Esophagus squamous epithelium (tissue), 5 donors: ENCODE measurements around the gene HEXIM1. TPM values are rescaled to one million over a fixed set of nuclear protein-coding genes. Genes with fewer than 3 reads are reported as not detected.
A peak's percentile ranks its signal among the peaks of the same experiment; 100 is the strongest.

Source experiments
- DNase-seq: peaks from one replicate; lab custom pipeline; 2025; lab: John Stamatoyannopoulos, UW
- H3K27ac ChIP-seq, 4 donors: fragments of 200-600 bp; sonication (generic); one replicate each; pipeline ENCODE4 v1.5.1; 2016 to 2019; ENCODE audit warnings: mild to moderate bottlenecking in 1 of 4
- H3K27me3 ChIP-seq, 4 donors: fragments of 200-600 bp; sonication (generic); 1 replicate in 3 of 4; 2 replicates in 1 of 4; pipeline versions ENCODE4 v1.5.1 to v1.6.0; 2017 to 2021; ENCODE audit warnings: antibody characterized with exemption in 1 of 4
- H3K36me3 ChIP-seq, 3 donors: fragments of 200-600 bp; sonication (generic); one replicate each; pipeline ENCODE4 v1.5.1; 2016 to 2019
- H3K4me1 ChIP-seq, 3 donors: fragments of 200-600 bp; sonication (generic); one replicate each; pipeline ENCODE4 v1.5.1; 2017 to 2019
- H3K4me3 ChIP-seq, 4 donors: fragments of 200-600 bp; sonication (generic); 1 replicate in 3 of 4; 2 replicates in 1 of 4; pipeline ENCODE4 v1.5.1; 2016 to 2019; ENCODE audit warnings: mild to moderate bottlenecking in 2 of 4, moderate library complexity in 1 of 4
- H3K9me3 ChIP-seq, 3 donors: fragments of 200-600 bp; sonication (generic); one replicate each; pipeline ENCODE4 v1.5.1; 2016 to 2019
- CTCF ChIP-seq, 6 experiments: fragments of 450-650 bp in 4 of 6; fragments of 200-600 bp in 2 of 6; sonication (generic) in 2 of 6; IDR thresholded peaks; one replicate each; pipeline ENCODE4 v1.5.1; 2016 to 2019; ENCODE audit warnings: antibody characterized with exemption in 6 of 6, mild to moderate bottlenecking in 4 of 6, moderate library complexity in 4 of 6
- POLR2A ChIP-seq, 4 donors: fragments of 450-650 bp; IDR thresholded peaks; one replicate each; pipeline ENCODE4 v1.6.1; 2017; ENCODE audit warnings: antibody characterized with exemption in 4 of 4, mild to moderate bottlenecking in 4 of 4, moderate library complexity in 3 of 4
- WGBS, 2 donors: methylation state at CpG; one replicate each; pipeline ENCODE4 v1.1.5; 2018; 5-methylcytosine and 5-hydroxymethylcytosine counted together
- intact Hi-C: fragments of 100-400 bp; cut with DNase I; formaldehyde crosslinking; loops from one replicate; pipeline ENCODE4 v1.15.0; 2022
- total RNA-seq, 4 donors: library from RNA; depleted of rRNA; stranded (reverse); fragments of >200 nt; gene quantifications; one replicate each; pipeline ENCODE4 v1.1.0, GENCODE V29; 2016
- donor health status: DM: yes; HTN: yes; CAD: no.

The HEXIM1 gene
- total RNA-seq, 4 donors from 2014 or later: 19.8 to 28.4 (median 25.3) TPM

- WGBS, 2 donors: 52 to 64% methylated on average over 3 to 5 of the region's 5 CpGs
- Histone ChIP-seq H3K36me3 (peaks cover 35 to 81% (median 63%) of the 10 kb centered on the region in 3 donors), H3K9me3 (no peaks in the 10 kb centered on the region), H3K4me1 (peaks cover 0 to 74% (median 18%) of the 10 kb centered on the region in 3 donors), H3K27ac (peak overlapping the region; percentile 7 to 46 (median 18)), H3K4me3 (no peak overlapping the region), H3K27me3 (no peaks in the 10 kb centered on the region)
- no peak for DNase-seq
- intact Hi-C loops: no loop called here
- TF ChIP-seq CTCF (IDR thresholded peaks at IDR 0.05) (no peak), POLR2A (IDR thresholded peaks at IDR 0.05) (no peak)
These were observed 41.7 kb upstream of the HEXIM1 start for GRCh38 chr17:45106582-45106981.

GRCh38 chr17:45107293-45108010 lies 40.8 kb upstream of the HEXIM1 start:
- Histone ChIP-seq H3K36me3 (peaks cover 35 to 76% (median 59%) of the 10 kb centered on the region in 3 donors), H3K4me3 (no peak overlapping the region), H3K27me3 (no peaks in the 10 kb centered on the region), H3K4me1 (peaks cover 0 to 74% (median 11%) of the 10 kb centered on the region in 3 donors), H3K27ac (peak overlapping the region; percentile 9 to 46 (median 37)), H3K9me3 (no peaks in the 10 kb centered on the region)
- intact Hi-C loops: no loop called here
- no peak for TF ChIP-seq CTCF (IDR thresholded peaks at IDR 0.05)
- TF ChIP-seq POLR2A (IDR thresholded peaks at IDR 0.05): no peak
- 59 to 71% methylated on average over 6 to 9 of the region's 13 CpGs for WGBS, 2 donors
- DNase-seq: no peak

- no peaks in the 10 kb centered on the region for H3K27me3 ChIP-seq
- H3K9me3 ChIP-seq: no peaks in the 10 kb centered on the region
- DNase-seq: no peak
- H3K4me1 ChIP-seq: peaks cover 0 to 70% (median 8%) of the 10 kb centered on the region in 3 donors
- TF ChIP-seq POLR2A (IDR thresholded peaks at IDR 0.05) (no peak), CTCF (IDR thresholded peaks at IDR 0.05) (no peak)
- peak overlapping the region in 3 of 4 donors; percentile 35 to 44 (median 39) for H3K27ac ChIP-seq
- intact Hi-C loops: no loop called here
- peaks cover 31 to 76% (median 53%) of the 10 kb centered on the region in 3 donors for H3K36me3 ChIP-seq
- 33 to 96% methylated on average over 2 to 4 of the region's 9 CpGs for WGBS, 2 donors
- no peak overlapping the region for H3K4me3 ChIP-seq
These were observed 40.2 kb upstream of the HEXIM1 start for GRCh38 chr17:45108051-45108450.

- Histone ChIP-seq H3K9me3 (no peaks in the 10 kb centered on the region), H3K4me3 (no peak overlapping the region), H3K27ac (peak overlapping the region in 2 of 4 donors; percentile 35 to 36), H3K36me3 (peaks cover 23 to 76% (median 45%) of the 10 kb centered on the region in 3 donors), H3K4me1 (peaks cover 0 to 66% (median 8%) of the 10 kb centered on the region in 3 donors), H3K27me3 (no peaks in the 10 kb centered on the region)
- TF ChIP-seq POLR2A (IDR thresholded peaks at IDR 0.05): no peak
- no peak for TF ChIP-seq CTCF (IDR thresholded peaks at IDR 0.05)
- intact Hi-C loops: no loop called here
- WGBS, 2 donors: 73% methylated on average over 7 to 9 of the region's 12 CpGs
- no peak for DNase-seq
These were observed 39.4 kb upstream of the HEXIM1 start for GRCh38 chr17:45108595-45109521.
